CD1c-positive myeloid dendritic cell (primary cell): ENCODE measurements around the gene PLEKHM1.

Source experiments
- DNase-seq: peaks from one replicate; pipeline ENCODE4 v3.0.0-alpha.2; 2016; ENCODE audit errors: extremely low spot score

Gene PLEKHM1

GRCh38 chr17:45398800-45399199, 91.7 kb downstream of the PLEKHM1 start:
- no peak for DNase-seq

- no peak for DNase-seq
Observed at GRCh38 chr17:45397796-45398195, 92.7 kb downstream of the PLEKHM1 start.

GRCh38 chr17:45396496-45397205, 93.9 kb downstream of the PLEKHM1 start:
- DNase-seq = no peak

GRCh38 chr17:45395569-45396415, 94.7 kb downstream of the PLEKHM1 start:
- no peak for DNase-seq

- peak; percentile 72 for DNase-seq
Observed at GRCh38 chr17:45394913-45395568, 95.5 kb downstream of the PLEKHM1 start.

GRCh38 chr17:45394564-45394912, 96.0 kb downstream of the PLEKHM1 start:
- no peak for DNase-seq

GRCh38 chr17:45394091-45394490, 96.4 kb downstream of the PLEKHM1 start:
- no peak for DNase-seq

- DNase-seq = no peak
Observed at GRCh38 chr17:45393411-45393810, 97.1 kb downstream of the PLEKHM1 start.

- no peak for DNase-seq
Observed at GRCh38 chr17:45391918-45392317, 98.6 kb downstream of the PLEKHM1 start.

GRCh38 chr17:45391291-45391690, 99.2 kb downstream of the PLEKHM1 start:
- DNase-seq = no peak

GRCh38 chr17:45389354-45389753, 101.2 kb downstream of the PLEKHM1 start:
- no peak for DNase-seq

GRCh38 chr17:45388604-45389325, 101.8 kb downstream of the PLEKHM1 start:
- peak; percentile 39 for DNase-seq

- DNase-seq = no peak
Observed at GRCh38 chr17:45387739-45388138, 102.8 kb downstream of the PLEKHM1 start.

- no peak for DNase-seq
Observed at GRCh38 chr17:45386178-45386577, 104.3 kb downstream of the PLEKHM1 start.
